HCT116 (cell line): ENCODE results near the gene PLA2G1B. TPM values are rescaled to one million over a fixed set of nuclear protein-coding genes. Genes with fewer than 3 reads are reported as not detected.
A peak's percentile ranks its signal among the peaks of the same experiment; 100 is the strongest.

Source experiments
- ATAC-seq: fragments of 200-7000 bp; cut with Tn5 transposase; 2 replicates; pipeline ENCODE4 v1.9.1; 2020; ENCODE audit warnings: mild to moderate bottlenecking, moderate library complexity
- BruUV-seq: library from RNA; stranded (reverse); fragments of 400-500 nt; replicated peaks from 2 replicates; lab custom pipeline; 2021; lab: Mats Ljungman, UMichigan
- CTCF ChIA-PET: fragments of 300-600 bp; sonication (Branson Sonifier 250); formaldehyde crosslinking; loops from one replicate; lab custom pipeline; 2021; ENCODE audit warnings: antibody characterized with exemption; lab: Charles Lee
- POLR2A ChIA-PET: fragments of 300-600, 350-600 bp; sonication (Branson Sonifier 250); formaldehyde crosslinking; loops from one replicate; lab custom pipeline; 2021; ENCODE audit warnings: antibody characterized with exemption; lab: Charles Lee
- RAD21 ChIA-PET, 2 experiments: fragments of 300-600 bp; sonication (Branson Sonifier 250); formaldehyde crosslinking; loops; one replicate each; lab custom pipeline; 2023; ENCODE audit warnings: low total read pairs in 2 of 2; ENCODE audit not compliant: uncharacterized antibody in 2 of 2, unreplicated experiment in 2 of 2, low non-redundant PET in 1 of 2; lab: Charles Lee
- DNase-seq: peaks from one replicate; pipeline ENCODE4 v3.0.0-alpha.2; 2010; ENCODE audit warnings: low read depth, low spot score
- H2AFZ ChIP-seq: fragments of 200-600 bp; shearing (Covaris generic), sonication (generic); 2 replicates; pipeline ENCODE4 v1.6.1; 2017; ENCODE audit warnings: low read depth, mixed run types, mixed read lengths, antibody characterized with exemption, low read length; ENCODE audit not compliant: poor library complexity, severe bottlenecking
- H3K27ac ChIP-seq: 2 replicates; pipeline ENCODE4 v1.5.1; 2012; ENCODE audit warnings: low read depth, low read length
- H3K27me3 ChIP-seq: fragments of 200-600 bp; sonication (generic); 2 replicates; pipeline ENCODE4 v1.6.1; 2016; ENCODE audit warnings: mixed run types, low read length, mixed read lengths; ENCODE audit not compliant: insufficient read depth
- H3K36me3 ChIP-seq, 2 experiments: fragments of 200-500 bp in 1 of 2; fragments of 200-600 bp in 1 of 2; sonication (Bioruptor generic) in 1 of 2; sonication (generic) in 1 of 2; 2 replicates each; pipeline versions ENCODE4 v1.5.1 to v1.6.1; 2014 to 2016; ENCODE audit warnings: low read length in 2 of 2, inconsistent platforms in 1 of 2, mixed read lengths in 1 of 2, mixed run types in 1 of 2; ENCODE audit not compliant: insufficient read depth in 2 of 2, control insufficient read depth in 1 of 2
- H3K4me1 ChIP-seq, 2 experiments: fragments of 200-600 bp in 1 of 2; sonication (generic) in 1 of 2; 2 replicates each; pipeline versions ENCODE4 v1.5.1 to v1.6.1; 2012 to 2017; ENCODE audit warnings: low read length in 2 of 2, inconsistent platforms in 1 of 2, mild to moderate bottlenecking in 1 of 2, mixed read lengths in 1 of 2, mixed run types in 1 of 2, moderate library complexity in 1 of 2; ENCODE audit not compliant: insufficient read depth in 2 of 2, control insufficient read depth in 1 of 2
- H3K4me2 ChIP-seq: fragments of 200-600 bp; sonication (generic); 2 replicates; pipeline ENCODE4 v1.6.1; 2017; ENCODE audit warnings: mixed run types, low read length, mixed read lengths
- H3K4me3 ChIP-seq, 2 experiments: fragments of 200-600 bp in 1 of 2; sonication (generic) in 1 of 2; replicated peaks in 1 of 2; 2 replicates each; pipeline ENCODE4 v1.5.1; 2011 to 2016; ENCODE audit warnings: low read length in 2 of 2, control low read depth in 1 of 2, low read depth in 1 of 2, mild to moderate bottlenecking in 1 of 2, mixed read lengths in 1 of 2, mixed run types in 1 of 2
- H3K79me2 ChIP-seq: fragments of 200-600 bp; sonication (generic); 2 replicates; pipeline ENCODE4 v1.6.1; 2017; ENCODE audit warnings: mild to moderate bottlenecking, mixed run types, low read length, moderate library complexity, mixed read lengths; ENCODE audit not compliant: insufficient read depth
- H3K9ac ChIP-seq: fragments of 200-600 bp; sonication (generic); 2 replicates; pipeline ENCODE4 v1.6.1; 2016; ENCODE audit warnings: low read length, mixed read lengths
- H3K9me2 ChIP-seq: fragments of 200-600 bp; sonication (generic), shearing (Covaris generic); 2 replicates; pipeline ENCODE4 v1.6.1; 2017; ENCODE audit warnings: mixed run types, mild to moderate bottlenecking, moderate library complexity; ENCODE audit not compliant: insufficient read depth
- H3K9me3 ChIP-seq, 2 experiments: fragments of 200-500 bp in 1 of 2; fragments of 200-600 bp in 1 of 2; sonication (Bioruptor generic) in 1 of 2; sonication (generic) in 1 of 2; 2 replicates each; pipeline ENCODE4 v1.6.1; 2014 to 2017; ENCODE audit warnings: low read length in 2 of 2, mixed read lengths in 2 of 2, inconsistent platforms in 1 of 2, low read depth in 1 of 2, mild to moderate bottlenecking in 1 of 2, mixed run types in 1 of 2, moderate library complexity in 1 of 2; ENCODE audit not compliant: control insufficient read depth in 1 of 2, insufficient read depth in 1 of 2
- H4K20me1 ChIP-seq: fragments of 200-600 bp; sonication (generic), shearing (Covaris generic); 2 replicates; pipeline ENCODE4 v1.6.1; 2017; ENCODE audit warnings: mixed run types, mild to moderate bottlenecking, moderate library complexity; ENCODE audit not compliant: insufficient read depth
- CBX3 ChIP-seq: IDR thresholded peaks from 2 replicates; pipeline ENCODE4 v1.6.1; 2012; ENCODE audit warnings: low read depth
- CEBPB ChIP-seq: IDR thresholded peaks from 2 replicates; pipeline ENCODE4 v1.6.1; 2012; ENCODE audit warnings: low read depth
- CTCF ChIP-seq, 3 experiments: fragments of 200-600 bp in 1 of 3; sonication (generic) in 1 of 3; IDR thresholded peaks in 2 of 3; conservative IDR thresholded peaks in 1 of 3; 2 replicates each; pipeline ENCODE4 v1.5.1; 2012 to 2017; ENCODE audit warnings: low read depth in 2 of 3, low read length in 2 of 3, antibody characterized with exemption in 1 of 3, borderline replicate concordance in 1 of 3, control low read depth in 1 of 3, mild to moderate bottlenecking in 1 of 3, mixed read lengths in 1 of 3, mixed run types in 1 of 3, moderate library complexity in 1 of 3; ENCODE audit not compliant: insufficient read depth in 1 of 3
- FOSL1 ChIP-seq: IDR thresholded peaks from 2 replicates; pipeline ENCODE4 v1.6.1; 2012; ENCODE audit warnings: low read depth
- POLR2AphosphoS5 ChIP-seq: IDR thresholded peaks from 2 replicates; pipeline ENCODE4 v1.6.1; 2011; ENCODE audit warnings: mild to moderate bottlenecking, low read depth, low read length, moderate library complexity
- RAD21 ChIP-seq: IDR thresholded peaks from 2 replicates; pipeline ENCODE4 v1.6.1; 2012; ENCODE audit warnings: low read depth, mild to moderate bottlenecking
- intact Hi-C: fragments of 100-400 bp; cut with micrococcal nuclease; formaldehyde crosslinking; loops from 2 replicates; pipeline ENCODE4 v1.10.0; 2022
- total RNA-seq: library from RNA; stranded (reverse); gene quantifications from one replicate; pipeline ENCODE4 v1.2.1, GENCODE V29; 2021; ENCODE audit not compliant: unreplicated experiment
- TF ChIP-seq, protein P1 (sequence below): IDR thresholded peaks from 2 replicates; pipeline ENCODE4 v1.6.1; 2012

Gene PLA2G1B
- total RNA-seq, 1 experiment from 2014 or later = 2.0 TPM

DNA sequence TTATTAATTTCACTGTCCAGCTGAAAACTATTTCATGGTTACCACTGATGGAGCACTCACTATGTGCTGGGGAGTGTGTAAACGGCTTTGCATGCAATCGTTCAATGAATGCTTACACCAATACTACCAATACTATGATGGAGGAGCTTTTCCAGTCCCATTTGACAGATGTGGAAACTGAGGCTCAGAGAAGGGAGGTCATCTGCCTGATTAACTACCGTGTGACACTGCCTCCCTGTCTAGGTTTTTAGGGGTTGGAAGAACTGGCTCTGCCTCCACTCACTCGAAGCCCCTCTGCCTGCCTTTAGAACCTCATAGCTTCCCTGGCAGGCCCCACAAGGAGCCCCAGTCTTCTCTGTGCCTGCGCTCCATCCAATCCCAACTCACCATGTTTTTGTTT is 29.5 kb upstream of the PLA2G1B start:
- Histone ChIP-seq H3K9me3 (no peaks in the 10 kb centered on the region), H3K27me3 (no peaks in the 10 kb centered on the region), H3K79me2 (no peaks in the 10 kb centered on the region), H3K4me2 (no peak overlapping the region), H3K36me3 (peaks cover 11 to 24% of the 10 kb centered on the region in 2 experiments), H3K4me1 (peaks cover 0 to 11% of the 10 kb centered on the region in 2 experiments; a peak in 2 of 4 replicates), H2AFZ (no peak overlapping the region), H3K4me3 (no peak overlapping the region), H3K9ac (no peak overlapping the region), H3K27ac (no peak overlapping the region), H4K20me1 (no peaks in the 10 kb centered on the region), H3K9me2 (no peaks in the 10 kb centered on the region)
- ATAC-seq (no peak), DNase-seq (no peak)
- RAD21 ChIA-PET = no interaction called here
- POLR2A ChIA-PET = no interaction called here
- intact Hi-C loops = loop anchor here (2.0 kb wide), 2 partner anchors 74 to 82 kb away; partner anchors contain the start of gene COX6A1
- no TSS peak for BruUV-seq
- CTCF ChIA-PET = interaction anchor here (0.7 to 1.2 kb wide), 5 partner anchors 15 to 109 kb away, joined by 3 to 5 read pairs (median 3); no protein-coding TSS in a partner anchor
- TF ChIP-seq CEBPB (no peak), CBX3 (no peak), FOSL1 (no peak), POLR2AphosphoS5 (no peak)
- TF ChIP-seq, all 23 proteins: peak for 0

- H3K36me3 ChIP-seq = peaks cover 11 to 24% of the 10 kb centered on the region in 2 experiments
- peak; percentile 57 for DNase-seq
- peak; percentile 96 for ATAC-seq
- no peaks in the 10 kb centered on the region for H3K27me3 ChIP-seq
- no peak overlapping the region for H3K4me2 ChIP-seq
- CTCF ChIA-PET = interaction anchor here (0.7 to 1.2 kb wide), 5 partner anchors 15 to 110 kb away, joined by 3 to 5 read pairs (median 3); no protein-coding TSS in a partner anchor
- H2AFZ ChIP-seq = no peak overlapping the region
- no peak overlapping the region for H3K9ac ChIP-seq
- TF ChIP-seq RAD21 (peak; percentile 89), CTCF (IDR thresholded peaks at IDR 0.05 in 2 of 3, conservative IDR thresholded peaks at IDR 0.05 in 1 of 3; ENCODE audit: borderline replicate concordance in 1 of 3, insufficient read depth in 1 of 3, low read depth in 2 of 3, low read length in 2 of 3) (peak; percentile 79 to 91 (median 87))
- TF ChIP-seq, protein P1, sequence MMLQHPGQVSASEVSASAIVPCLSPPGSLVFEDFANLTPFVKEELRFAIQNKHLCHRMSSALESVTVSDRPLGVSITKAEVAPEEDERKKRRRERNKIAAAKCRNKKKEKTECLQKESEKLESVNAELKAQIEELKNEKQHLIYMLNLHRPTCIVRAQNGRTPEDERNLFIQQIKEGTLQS = no peak
- TF ChIP-seq, all 23 proteins: peak for 2
- Histone ChIP-seq H3K27ac (no peak overlapping the region), H3K9me3 (no peaks in the 10 kb centered on the region), H3K79me2 (no peaks in the 10 kb centered on the region), H4K20me1 (no peaks in the 10 kb centered on the region), H3K4me1 (peaks cover 0 to 14% of the 10 kb centered on the region in 2 experiments; a peak in 2 of 4 replicates), H3K4me3 (no peak overlapping the region), H3K9me2 (no peaks in the 10 kb centered on the region)
- RAD21 ChIA-PET = no interaction called here
- no TSS peak for BruUV-seq
- intact Hi-C loops = loop anchor here (1.0 to 2.0 kb wide), 3 partner anchors 74 to 110 kb away; partner anchors contain the start of gene COX6A1
- POLR2A ChIA-PET = no interaction called here
These were observed 29.0 kb upstream of the PLA2G1B start for GRCh38 chr12:120356567-120357030.
